ENCODE data around the gene VCAN. TPM values are rescaled to one million over a fixed set of nuclear protein-coding genes. Genes with fewer than 3 reads are reported as not detected.

VCAN gene
- total and polyA plus RNA-seq, 2 of the 8 experiments (the other 6 are each of a cell fraction or from before 2014, with no cell fraction given) = 146 to 404 TPM

GRCh38 chr5:83523929-83524328 is 52.4 kb downstream of the VCAN start:
- ChIA-PET POLR2A (ENCODE audit: partially characterized antibody) (no interaction called here), CTCF (ENCODE audit: partially characterized antibody) (no interaction called here)
- no peak overlapping the region for H2BK5ac ChIP-seq (ENCODE audit: low read depth, low read length)
- no peak overlapping the region for H2BK20ac ChIP-seq (ENCODE audit: low read length)
- H3K4ac ChIP-seq (replicated peaks; ENCODE audit: insufficient read length, low read depth, low read length) = no peak overlapping the region
- no peak overlapping the region for H2BK12ac ChIP-seq (ENCODE audit: low read depth, low read length)
- no peak overlapping the region for H3K4me2 ChIP-seq (ENCODE audit: insufficient read depth in 1 of 2, low read depth in 2 of 2, low read length in 2 of 2)
- H3K9ac ChIP-seq (replicated peaks in 1 of 4; ENCODE audit: extremely low read depth in 1 of 4, low read depth in 3 of 4, low read length in 3 of 4) = no peak overlapping the region
- peaks cover 10 to 41% (median 28%) of the 10 kb centered on the region in 4 experiments for H3K36me3 ChIP-seq (ENCODE audit: control insufficient read depth in 2 of 4, insufficient read depth in 4 of 4, low read length in 3 of 4)
- H2AK5ac ChIP-seq (ENCODE audit: low read depth, low read length) = no peak overlapping the region
- no peaks in the 10 kb centered on the region for H3K79me1 ChIP-seq (ENCODE audit: low read depth, low read length)
- no peak overlapping the region for H3K23ac ChIP-seq (ENCODE audit: insufficient read length)
- H3K56ac ChIP-seq (replicated peaks; ENCODE audit: insufficient read length, low read depth, low read length) = no peak overlapping the region
- no peak overlapping the region for H2AFZ ChIP-seq (ENCODE audit: low read length)
- H3K27me3 ChIP-seq (replicated peaks in 1 of 4; ENCODE audit: control insufficient read depth in 3 of 4, extremely low read depth in 1 of 4, insufficient read depth in 3 of 4, low read length in 3 of 4) = peaks cover 0 to 1% (median 0%) of the 10 kb centered on the region in 4 experiments; a peak in 1 of 7 replicates
- FAIRE-seq = no peak
- H3K27ac ChIP-seq (ENCODE audit: low read depth, low read length) = no peak overlapping the region
- WGBS, 2 experiments (ENCODE audit: extremely low coverage in 1 of 2, insufficient coverage in 1 of 2, insufficient read length in 1 of 2, insufficient replicate concordance in 2 of 2, low coverage in 1 of 2, low lambda C conversion rate in 2 of 2, missing lambda C conversion rate in 1 of 2) = 95% methylated on average over 1 of the region's 1 CpG; no CpG with 5 or more reads in 1 of the 2 experiments
- H3K4me1 ChIP-seq (replicated peaks in 1 of 4; ENCODE audit: control insufficient read depth in 3 of 4, insufficient read depth in 4 of 4, low read length in 3 of 4) = no peaks in the 10 kb centered on the region
- H2BK15ac ChIP-seq (ENCODE audit: low read length) = no peak overlapping the region
- no peaks in the 10 kb centered on the region for H4K20me1 ChIP-seq (replicated peaks in 1 of 2; ENCODE audit: control insufficient read depth in 1 of 2, insufficient read depth in 2 of 2, low read length in 2 of 2)
- H3K18ac ChIP-seq (ENCODE audit: extremely low read depth, low read length) = no peak overlapping the region
- no peak overlapping the region for H4K8ac ChIP-seq (ENCODE audit: extremely low read depth, insufficient read depth, low read length)
- H3K9me3 ChIP-seq (ENCODE audit: insufficient read depth in 2 of 2, low read depth in 1 of 2, low read length in 1 of 2) = no peaks in the 10 kb centered on the region
- no peak overlapping the region for H3K14ac ChIP-seq (ENCODE audit: insufficient read length)
- no peaks in the 10 kb centered on the region; the same call in 1 of the 2 replicates for H3K23me2 ChIP-seq (ENCODE audit: low read depth, low read length)
- H2BK120ac ChIP-seq (replicated peaks; ENCODE audit: low read depth, low read length) = no peak overlapping the region
- TF ChIP-seq TCF12 (IDR thresholded peaks at IDR 0.05; ENCODE audit: low read depth, low read length) (no peak), HDAC2 (IDR thresholded peaks at IDR 0.05; ENCODE audit: borderline replicate concordance in 1 of 2, low read depth in 2 of 2, low read length in 2 of 2) (no peak)
- H3K4me3 ChIP-seq (ENCODE audit: extremely low read depth in 1 of 4, insufficient read depth in 2 of 4, low read depth in 3 of 4, low read length in 4 of 4) = no peak overlapping the region
- DNase-seq (ENCODE audit: low read depth in 1 of 2, low spot score in 2 of 2) = no peak
- H4K5ac ChIP-seq (ENCODE audit: insufficient read length, low read depth, low read length) = no peak overlapping the region
- H4K91ac ChIP-seq (replicated peaks; ENCODE audit: insufficient read length, low read length) = no peak overlapping the region
- no peaks in the 10 kb centered on the region for H3K79me2 ChIP-seq (ENCODE audit: control insufficient read depth in 1 of 2, insufficient read depth in 2 of 2, low read length in 2 of 2)

All from H1 (cell line).